CD14-positive monocyte (primary cell): Measurements from ENCODE around the gene TPGS1. TPM values are rescaled to one million over a fixed set of nuclear protein-coding genes. Genes with fewer than 3 reads are reported as not detected.

Source experiments
- DNase-seq, 3 donors: peaks; one replicate each; pipeline ENCODE4 v3.0.0-alpha.2; 2011 to 2022
- H2AFZ ChIP-seq: 2 replicates; pipeline ENCODE4 v1.6.0; 2012; ENCODE audit warnings: mild to moderate bottlenecking, low read depth, low read length, inconsistent platforms; ENCODE audit not compliant: insufficient read depth, poor library complexity, severe bottlenecking
- H3K27ac ChIP-seq, 2 donors: 1 replicate in 1 of 2; 2 replicates in 1 of 2; pipeline ENCODE4 v1.5.1; 2012 to 2013; ENCODE audit warnings: low read length in 2 of 2, control low read depth in 1 of 2, inconsistent platforms in 1 of 2, low read depth in 1 of 2, mild to moderate bottlenecking in 1 of 2
- H3K27me3 ChIP-seq, 2 donors: one replicate each; pipeline versions ENCODE4 v1.6.0 to v1.6.1; 2011 to 2013; ENCODE audit warnings: low read length in 2 of 2; ENCODE audit not compliant: control insufficient read depth in 2 of 2, insufficient read depth in 2 of 2
- H3K36me3 ChIP-seq, 2 donors: replicated peaks in 1 of 2; 1 replicate in 1 of 2; 2 replicates in 1 of 2; pipeline versions ENCODE4 v1.5.1 to v1.6.1; 2012 to 2013; ENCODE audit warnings: low read length in 2 of 2, control low read depth in 1 of 2, inconsistent platforms in 1 of 2, mild to moderate bottlenecking in 1 of 2; ENCODE audit not compliant: insufficient read depth in 2 of 2, control insufficient read depth in 1 of 2
- H3K4me1 ChIP-seq, 2 donors: 1 replicate in 1 of 2; 2 replicates in 1 of 2; pipeline versions ENCODE4 v1.5.1 to v1.6.1; 2012 to 2013; ENCODE audit warnings: low read length in 2 of 2, control low read depth in 1 of 2, inconsistent platforms in 1 of 2, mild to moderate bottlenecking in 1 of 2, moderate library complexity in 1 of 2; ENCODE audit not compliant: insufficient read depth in 2 of 2, control insufficient read depth in 1 of 2
- H3K4me2 ChIP-seq: replicated peaks from 2 replicates; pipeline ENCODE3; 2012; ENCODE audit warnings: low read length, moderate library complexity, mild to moderate bottlenecking; ENCODE audit not compliant: poor library complexity, severe bottlenecking; ENCODE audit errors: extremely low read depth
- H3K4me3 ChIP-seq, 3 experiments: fragments of 200-600 bp in 1 of 3; sonication (generic) in 1 of 3; replicated peaks in 1 of 3; 1 replicate in 2 of 3; 2 replicates in 1 of 3; pipeline ENCODE4 v1.5.1; 2011 to 2013; ENCODE audit warnings: low read length in 3 of 3, mild to moderate bottlenecking in 3 of 3, control low read depth in 2 of 3, low read depth in 2 of 3, inconsistent platforms in 1 of 3, moderate library complexity in 1 of 3
- H3K79me2 ChIP-seq: 2 replicates; pipeline ENCODE4 v1.6.0; 2012; ENCODE audit warnings: mild to moderate bottlenecking, control low read depth, inconsistent platforms, low read length, moderate library complexity; ENCODE audit not compliant: insufficient read depth
- H3K9ac ChIP-seq: 2 replicates; pipeline ENCODE4 v1.6.0; 2017; ENCODE audit warnings: low read length, mild to moderate bottlenecking; ENCODE audit not compliant: insufficient read depth, poor library complexity, severe bottlenecking
- H3K9me3 ChIP-seq, 2 donors: replicated peaks in 1 of 2; 1 replicate in 1 of 2; 2 replicates in 1 of 2; pipeline versions ENCODE4 v1.5.1 to v1.6.1; 2012 to 2013; ENCODE audit warnings: low read length in 2 of 2, control low read depth in 1 of 2; ENCODE audit not compliant: control insufficient read depth in 1 of 2, insufficient read depth in 1 of 2
- H4K20me1 ChIP-seq: 2 replicates; pipeline ENCODE4 v1.6.0; 2012; ENCODE audit warnings: mild to moderate bottlenecking, low read length, control low read depth, moderate library complexity; ENCODE audit not compliant: insufficient read depth
- H3K27ac Mint-ChIP-seq, 7 donors: one replicate each; pipeline ENCODE4 v1.8.0; 2020; ENCODE audit warnings: mild to moderate bottlenecking in 7 of 7, mixed read lengths in 7 of 7, moderate library complexity in 6 of 7, inconsistent platforms in 2 of 7
- H3K27me3 Mint-ChIP-seq, 3 donors: one replicate each; pipeline ENCODE4 v1.8.0; 2021 to 2022; ENCODE audit warnings: low read depth in 3 of 3, mild to moderate bottlenecking in 3 of 3, mixed read lengths in 3 of 3, moderate library complexity in 3 of 3, inconsistent platforms in 1 of 3
- H3K36me3 Mint-ChIP-seq, 2 donors: one replicate each; pipeline ENCODE4 v1.8.0; 2020; ENCODE audit warnings: mixed read lengths in 2 of 2, inconsistent platforms in 1 of 2, mild to moderate bottlenecking in 1 of 2
- H3K4me1 Mint-ChIP-seq: one replicate; pipeline ENCODE4 v1.8.0; 2020; ENCODE audit warnings: mild to moderate bottlenecking, mixed read lengths
- H3K4me3 Mint-ChIP-seq, 2 donors: one replicate each; pipeline ENCODE4 v1.8.0; 2020; ENCODE audit warnings: mild to moderate bottlenecking in 2 of 2, mixed read lengths in 2 of 2, moderate library complexity in 1 of 2
- H3K9me3 Mint-ChIP-seq, 7 donors: one replicate each; pipeline ENCODE4 v1.8.0; 2020 to 2022; ENCODE audit warnings: mixed read lengths in 7 of 7, mild to moderate bottlenecking in 6 of 7, moderate library complexity in 6 of 7, inconsistent platforms in 2 of 7
- CTCF ChIP-seq: fragments of 200-600 bp; IDR thresholded peaks from one replicate; pipeline ENCODE4 v1.8.0; 2022; ENCODE audit warnings: antibody characterized with exemption, mild to moderate bottlenecking
- WGBS: methylation state at CpG from one replicate; pipeline ENCODE4 v1.1.5; 2013; ENCODE audit warnings: missing lambda C conversion rate; ENCODE audit not compliant: insufficient coverage; 5-methylcytosine and 5-hydroxymethylcytosine counted together
- intact Hi-C, 2 donors: fragments of 100-400 bp; cut with micrococcal nuclease; formaldehyde crosslinking; loops; one replicate each; pipeline versions ENCODE4 v1.15.0 to v1.15.1; 2023
- polyA plus RNA-seq, 3 donors: library from polyadenylated mRNA; depleted of rRNA in 1 of 3; unstranded in 2 of 3; stranded (reverse) in 1 of 3; fragments of 300-500 nt in 2 of 3; fragments of >200 nt in 1 of 3; fragmentation: Illumina TruSeq in 2 of 3; gene quantifications; 1 replicate in 2 of 3; 2 replicates in 1 of 3; pipeline ENCODE4 v1.2.3, GENCODE V29; 2012 to 2021

Gene TPGS1
- polyA plus RNA-seq, 3 donors = 9.2 to 48.1 (median 14.2) TPM

GRCh38 chr19:525029-525428, 17.7 kb downstream of the TPGS1 start:
- no peaks in the 10 kb centered on the region for H3K36me3 ChIP-seq
- H2AFZ ChIP-seq = no peak overlapping the region
- TF ChIP-seq CTCF = no peak
- no peak overlapping the region for H3K9ac ChIP-seq
- no peak overlapping the region for H3K4me2 ChIP-seq
- WGBS = 84% methylated on average over 11 of the region's 18 CpGs
- peaks cover 3% of the 10 kb centered on the region for H3K4me1 Mint-ChIP-seq
- H3K27me3 Mint-ChIP-seq = peaks cover 4 to 31% (median 18%) of the 10 kb centered on the region in 3 donors
- intact Hi-C loops = no loop called here
- H3K4me1 ChIP-seq = no peaks in the 10 kb centered on the region
- no peak for DNase-seq
- H3K27ac ChIP-seq = no peak overlapping the region
- no peak overlapping the region for H3K27ac Mint-ChIP-seq
- no peaks in the 10 kb centered on the region for H4K20me1 ChIP-seq
- H3K27me3 ChIP-seq = peaks cover 0 to 2% of the 10 kb centered on the region in 2 donors
- H3K36me3 Mint-ChIP-seq = no peaks in the 10 kb centered on the region
- H3K9me3 Mint-ChIP-seq = peaks cover 0 to 20% (median 14%) of the 10 kb centered on the region in 7 donors
- peaks cover 0 to 4% of the 10 kb centered on the region in 2 donors for H3K9me3 ChIP-seq
- no peaks in the 10 kb centered on the region for H3K79me2 ChIP-seq
- no peak overlapping the region for H3K4me3 Mint-ChIP-seq
- no peak overlapping the region for H3K4me3 ChIP-seq

- Histone ChIP-seq H4K20me1 (no peaks in the 10 kb centered on the region), H3K27me3 (peaks cover 0 to 2% of the 10 kb centered on the region in 2 donors), H3K79me2 (no peaks in the 10 kb centered on the region), H3K36me3 (no peaks in the 10 kb centered on the region), H3K9me3 (peaks cover 0 to 4% of the 10 kb centered on the region in 2 donors), H3K4me3 (no peak overlapping the region), H3K4me2 (no peak overlapping the region), H2AFZ (no peak overlapping the region), H3K4me1 (peaks cover 5 to 6% of the 10 kb centered on the region in 2 donors), H3K9ac (no peak overlapping the region), H3K27ac (no peak overlapping the region)
- H3K27me3 Mint-ChIP-seq = peaks cover 4 to 30% (median 13%) of the 10 kb centered on the region in 3 donors
- H3K4me3 Mint-ChIP-seq = peak overlapping the region in 1 of 2 donors; percentile 21
- H3K4me1 Mint-ChIP-seq = peaks cover 8% of the 10 kb centered on the region
- intact Hi-C loops = no loop called here
- no peak overlapping the region for H3K27ac Mint-ChIP-seq
- no peaks in the 10 kb centered on the region for H3K36me3 Mint-ChIP-seq
- no peak for TF ChIP-seq CTCF
- no peak for DNase-seq
- H3K9me3 Mint-ChIP-seq = peaks cover 0 to 16% (median 13%) of the 10 kb centered on the region in 7 donors
- 83% methylated on average over 9 of the region's 13 CpGs for WGBS
These were observed 18.6 kb downstream of the TPGS1 start for GRCh38 chr19:525857-526419.
